OCI-LY1 (cell line): ENCODE data around the gene PSMD4.
"Not testable (repeated sequence)": the region's sequence is repeated elsewhere in the genome, so short reads cannot be mapped to it uniquely, and the experiment has no call there.

Experiments
- H2AFZ ChIP-seq: fragments of 200-600 bp; sonication (generic), shearing (Covaris generic); 2 replicates; pipeline ENCODE4 v1.6.0; 2014; ENCODE audit warnings: antibody characterized with exemption, mild to moderate bottlenecking, low read length
- H3F3A ChIP-seq: fragments of 200-600 bp; sonication (generic), shearing (Covaris generic); 2 replicates; pipeline ENCODE4 v1.6.0; 2014; ENCODE audit warnings: mild to moderate bottlenecking, antibody characterized with exemption, low read length, moderate library complexity; ENCODE audit not compliant: insufficient read depth
- H3K27ac ChIP-seq: fragments of 200-600 bp; sonication (generic); 2 replicates; pipeline ENCODE4 v1.5.1; 2014; ENCODE audit warnings: low read length, mixed run types, mild to moderate bottlenecking, low read depth; ENCODE audit not compliant: poor library complexity, severe bottlenecking
- H3K27me3 ChIP-seq: fragments of 200-600 bp; sonication (generic); 2 replicates; pipeline ENCODE4 v1.6.0; 2014; ENCODE audit warnings: antibody characterized with exemption, mild to moderate bottlenecking, low read length, moderate library complexity; ENCODE audit not compliant: insufficient read depth
- H3K36me3 ChIP-seq: fragments of 200-600 bp; sonication (generic); 2 replicates; pipeline ENCODE4 v1.6.1; 2014; ENCODE audit warnings: mild to moderate bottlenecking, antibody characterized with exemption, low read length, moderate library complexity, mixed read lengths; ENCODE audit not compliant: insufficient read depth
- H3K4me1 ChIP-seq: fragments of 200-600 bp; sonication (generic); 2 replicates; pipeline ENCODE4 v1.5.1; 2014; ENCODE audit warnings: mild to moderate bottlenecking, low read length, moderate library complexity; ENCODE audit not compliant: insufficient read depth, severe bottlenecking
- H3K4me2 ChIP-seq: fragments of 200-600 bp; sonication (generic), shearing (Covaris generic); 2 replicates; pipeline ENCODE4 v1.6.1; 2014; ENCODE audit warnings: low read length
- H3K4me3 ChIP-seq: fragments of 200-600 bp; sonication (generic); 2 replicates; pipeline ENCODE4 v1.5.1; 2014; ENCODE audit warnings: low read length, low read depth, mild to moderate bottlenecking, mixed read lengths; ENCODE audit not compliant: poor library complexity, severe bottlenecking
- H3K79me2 ChIP-seq: fragments of 200-600 bp; shearing (Covaris generic); 2 replicates; pipeline ENCODE4 v1.6.1; 2016; ENCODE audit warnings: mixed run types, low read length, mixed read lengths; ENCODE audit not compliant: insufficient read depth
- H3K9ac ChIP-seq: fragments of 200-600 bp; sonication (generic), shearing (Covaris generic); 2 replicates; pipeline ENCODE4 v1.6.1; 2014; ENCODE audit warnings: mild to moderate bottlenecking, low read length, mixed read lengths
- H3K9me2 ChIP-seq: fragments of 200-600 bp; sonication (generic), shearing (Covaris generic); 2 replicates; pipeline ENCODE4 v1.6.1; 2014; ENCODE audit warnings: low read depth, mild to moderate bottlenecking, low read length, mixed read lengths
- H3K9me3 ChIP-seq: fragments of 200-600 bp; shearing (Covaris generic); 2 replicates; pipeline ENCODE4 v1.6.1; 2014; ENCODE audit warnings: low read length, mixed read lengths
- H4K20me1 ChIP-seq: fragments of 200-600 bp; sonication (generic), shearing (Covaris generic); 2 replicates; pipeline ENCODE4 v1.6.0; 2016; ENCODE audit warnings: mild to moderate bottlenecking, low read length; ENCODE audit not compliant: insufficient read depth
- EZH2 ChIP-seq: fragments of 200-600 bp; sonication (generic), shearing (Covaris generic); IDR thresholded peaks from 2 replicates; pipeline ENCODE4 v1.8.0; 2017; ENCODE audit warnings: borderline replicate concordance, mixed run types, mild to moderate bottlenecking, antibody characterized with exemption, low read length, moderate library complexity, mixed read lengths
- TF ChIP-seq, protein P1 (sequence below): fragments of 200-600 bp; sonication (generic), shearing (Covaris generic); IDR thresholded peaks from 2 replicates; pipeline ENCODE4 v1.5.1; 2017; ENCODE audit warnings: mild to moderate bottlenecking, antibody characterized with exemption, low read length, moderate library complexity, mixed read lengths

Gene PSMD4

DNA sequence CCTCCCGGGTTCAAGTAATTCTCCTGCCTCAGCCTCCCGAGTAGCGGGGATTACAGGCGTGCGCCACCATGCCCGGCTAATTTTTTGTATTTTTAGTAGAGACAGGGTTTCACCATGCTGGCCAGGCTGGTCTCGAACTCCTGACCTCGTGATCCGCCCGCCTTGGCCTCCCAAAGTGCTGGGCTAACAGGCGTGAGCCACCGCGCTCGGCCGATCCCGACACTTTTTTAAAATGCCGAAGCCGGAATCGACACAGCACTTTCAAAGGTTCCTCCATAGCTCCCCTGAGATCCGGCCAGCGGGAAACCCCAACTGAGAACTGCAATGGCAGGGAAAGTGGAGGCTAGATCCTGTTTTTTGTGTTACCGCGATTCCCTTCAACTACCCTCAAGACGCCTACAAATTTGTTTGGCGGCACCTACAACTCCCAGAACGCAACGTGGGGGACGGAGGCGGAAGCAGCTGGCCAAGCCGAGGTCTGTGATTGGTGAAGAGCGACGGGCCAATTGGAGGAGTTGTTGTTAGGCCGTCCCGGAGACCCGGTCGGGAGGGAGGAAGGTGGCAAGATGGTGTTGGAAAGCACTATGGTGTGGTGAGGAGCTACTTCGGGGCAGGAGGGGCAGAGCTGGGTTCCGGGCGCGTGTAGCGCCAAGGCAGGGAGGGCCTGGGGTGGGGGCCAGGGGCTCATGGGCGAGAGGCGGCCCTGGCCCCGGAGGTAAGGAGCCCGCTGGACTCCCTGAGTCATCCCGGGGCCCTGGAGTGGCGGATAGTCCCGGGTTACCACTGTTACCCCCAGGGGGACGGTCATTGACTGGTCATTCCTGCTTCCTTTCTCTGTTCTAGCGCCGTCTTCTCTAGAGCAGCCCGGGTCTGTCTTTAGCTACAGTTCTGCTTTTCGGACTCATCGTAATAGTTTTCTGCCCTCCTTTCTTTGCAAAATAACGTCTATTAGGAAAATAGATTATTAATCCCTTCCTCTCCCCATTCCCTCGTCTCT is at the start of gene PSMD4:
Gene PSMD4 (plus strand): TSS at position 518 of the 997 bp plus-strand sequence. CDS start 49 bp downstream, at position 567.
- H3F3A ChIP-seq = no peaks in the 10 kb centered on the region; the same call in 1 of the 2 replicates
- no peaks in the 10 kb centered on the region for H4K20me1 ChIP-seq
- H3K9me2 ChIP-seq = no peaks in the 10 kb centered on the region
- no peaks in the 10 kb centered on the region for H3K27me3 ChIP-seq
- no peak within 1 kb of the TSS for H2AFZ ChIP-seq
- H3K79me2 ChIP-seq = peaks cover 42% of the 10 kb centered on the region
- H3K27ac ChIP-seq = peak within 1 kb of the TSS; percentile 42
- TF ChIP-seq EZH2 = no peak
- TF ChIP-seq, protein P1, sequence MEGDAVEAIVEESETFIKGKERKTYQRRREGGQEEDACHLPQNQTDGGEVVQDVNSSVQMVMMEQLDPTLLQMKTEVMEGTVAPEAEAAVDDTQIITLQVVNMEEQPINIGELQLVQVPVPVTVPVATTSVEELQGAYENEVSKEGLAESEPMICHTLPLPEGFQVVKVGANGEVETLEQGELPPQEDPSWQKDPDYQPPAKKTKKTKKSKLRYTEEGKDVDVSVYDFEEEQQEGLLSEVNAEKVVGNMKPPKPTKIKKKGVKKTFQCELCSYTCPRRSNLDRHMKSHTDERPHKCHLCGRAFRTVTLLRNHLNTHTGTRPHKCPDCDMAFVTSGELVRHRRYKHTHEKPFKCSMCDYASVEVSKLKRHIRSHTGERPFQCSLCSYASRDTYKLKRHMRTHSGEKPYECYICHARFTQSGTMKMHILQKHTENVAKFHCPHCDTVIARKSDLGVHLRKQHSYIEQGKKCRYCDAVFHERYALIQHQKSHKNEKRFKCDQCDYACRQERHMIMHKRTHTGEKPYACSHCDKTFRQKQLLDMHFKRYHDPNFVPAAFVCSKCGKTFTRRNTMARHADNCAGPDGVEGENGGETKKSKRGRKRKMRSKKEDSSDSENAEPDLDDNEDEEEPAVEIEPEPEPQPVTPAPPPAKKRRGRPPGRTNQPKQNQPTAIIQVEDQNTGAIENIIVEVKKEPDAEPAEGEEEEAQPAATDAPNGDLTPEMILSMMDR = no peak
- peak within 1 kb of the TSS; percentile 88 for H3K9ac ChIP-seq
- peak within 1 kb of the TSS; percentile 89 for H3K4me3 ChIP-seq
- peaks cover 7% of the 10 kb centered on the region for H3K4me1 ChIP-seq
- no peaks in the 10 kb centered on the region for H3K9me3 ChIP-seq
- H3K4me2 ChIP-seq = peak within 1 kb of the TSS; percentile 98
- H3K36me3 ChIP-seq = peaks cover 19% of the 10 kb centered on the region

DNA sequence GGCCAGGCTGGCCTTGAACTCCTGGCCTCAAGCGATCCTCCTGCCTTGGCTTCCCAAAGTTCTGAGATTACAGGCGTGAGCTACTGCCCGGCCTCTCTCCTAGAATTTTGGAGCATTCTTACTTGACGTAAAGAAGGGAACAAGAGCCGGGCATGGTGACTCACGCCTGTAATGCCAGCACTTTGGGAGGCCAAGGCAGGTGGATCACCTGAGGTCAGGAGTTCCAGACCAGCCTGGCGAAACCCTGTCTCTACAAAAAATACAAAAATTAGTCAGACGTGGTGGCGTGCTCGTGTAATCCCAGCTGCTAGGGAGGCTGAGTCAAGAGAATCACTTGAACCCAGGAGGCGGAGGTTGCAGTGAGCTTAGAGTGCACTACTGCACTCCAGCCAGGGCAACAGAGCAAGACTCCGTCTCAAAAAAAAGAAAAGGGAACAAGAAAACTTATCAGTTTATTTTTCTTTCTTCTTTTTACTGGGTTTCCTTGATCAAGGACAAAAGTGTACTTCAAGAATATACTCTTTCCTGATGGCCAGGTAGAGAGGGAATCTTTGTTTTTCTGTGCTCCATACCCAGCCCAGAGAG is 49.1 kb upstream of the PSMD4 start:
- H3K9me2 ChIP-seq, H2AFZ ChIP-seq, H3K9ac ChIP-seq, H4K20me1 ChIP-seq, H3F3A ChIP-seq, H3K27ac ChIP-seq, H3K4me2 ChIP-seq, H3K27me3 ChIP-seq, H3K9me3 ChIP-seq, H3K4me3 ChIP-seq: not testable (repeated sequence)
- peaks cover 72% of the 10 kb centered on the region for H3K36me3 ChIP-seq
- peaks cover 11% of the 10 kb centered on the region for H3K4me1 ChIP-seq
- peaks cover 56% of the 10 kb centered on the region for H3K79me2 ChIP-seq

DNA sequence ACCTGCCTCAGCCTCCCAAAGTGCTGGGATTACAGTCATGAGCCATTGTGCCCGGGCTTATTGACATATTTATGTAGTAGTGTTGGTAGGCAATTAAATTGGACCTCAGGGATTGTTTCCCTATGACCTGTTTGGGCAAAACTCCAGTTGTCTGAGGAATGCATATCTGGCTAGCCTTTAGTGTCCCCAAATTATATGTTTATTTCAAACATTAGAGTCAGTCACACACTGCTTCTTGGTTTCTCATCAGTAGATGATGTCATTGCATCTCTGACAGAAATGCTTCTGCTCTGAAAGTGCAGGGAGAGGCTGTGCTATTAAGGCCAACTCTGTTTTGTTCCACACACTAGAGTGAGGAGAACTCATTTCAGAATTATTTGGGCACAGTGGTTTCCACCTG is 43.7 kb upstream of the PSMD4 start:
- Histone ChIP-seq H3F3A (no peaks in the 10 kb centered on the region), H4K20me1 (no peaks in the 10 kb centered on the region), H3K9ac (no peak overlapping the region), H3K27me3 (no peaks in the 10 kb centered on the region), H3K9me2 (no peaks in the 10 kb centered on the region), H3K4me1 (no peaks in the 10 kb centered on the region), H3K4me2 (no peak overlapping the region), H3K79me2 (peaks cover 44% of the 10 kb centered on the region), H3K9me3 (no peaks in the 10 kb centered on the region), H3K36me3 (peaks cover 64% of the 10 kb centered on the region), H2AFZ (no peak overlapping the region), H3K4me3 (no peak overlapping the region), H3K27ac (no peak overlapping the region)
- TF ChIP-seq EZH2 = no peak
- TF ChIP-seq, protein P1 = no peak
